ENCODE results near the gene DMD.

GRCh38 chrX:31124536-31124935 is 2086.8 kb downstream of the DMD start:
- TF ChIP-seq CTCF (IDR thresholded peaks at IDR 0.05) (no peak), SIN3A (IDR thresholded peaks at IDR 0.05; ENCODE audit: borderline replicate concordance, insufficient read depth, low read depth, low read length) (no peak), POLR2AphosphoS5 (IDR thresholded peaks at IDR 0.05; ENCODE audit: low read depth, low read length) (no peak), TCF7L2 (IDR thresholded peaks at IDR 0.05; ENCODE audit: low read depth, low read length) (no peak), REST (IDR thresholded peaks at IDR 0.05; ENCODE audit: insufficient read depth in 1 of 2, low read depth in 2 of 2, low read length in 1 of 2) (no peak)

Measured in Panc1 (cell line).